Endothelial cell of umbilical vein (primary cell): ENCODE measurements around the gene ZDHHC7. TPM values are rescaled to one million over a fixed set of nuclear protein-coding genes. Genes with fewer than 3 reads are reported as not detected.

Source experiments
- BruUV-seq: library from RNA; stranded (reverse); fragments of 400-500 nt; replicated peaks from 2 replicates; lab custom pipeline; 2021; lab: Mats Ljungman, UMichigan
- CTCF ChIA-PET: fragments of 300-600, 350-600 bp; sonication (Branson Sonifier 250); formaldehyde crosslinking; loops from one replicate; lab custom pipeline; 2021; ENCODE audit warnings: antibody characterized with exemption, inconsistent platforms; lab: Charles Lee
- POLR2A ChIA-PET: fragments of 300-600, 350-600 bp; sonication (Branson Sonifier 250); formaldehyde crosslinking; loops from one replicate; lab custom pipeline; 2021; ENCODE audit warnings: antibody characterized with exemption, inconsistent platforms; lab: Charles Lee
- DNase-seq: peaks from one replicate; pipeline ENCODE4 v3.0.0-alpha.2; 2011; ENCODE audit warnings: low read depth, low spot score
- FAIRE-seq: peaks from 2 replicates; lab custom pipeline; 2011; peaks lifted over from hg19 to GRCh38; lab: Jason Lieb, UNC
- H2AFZ ChIP-seq: 2 replicates; pipeline ENCODE4 v1.6.0; 2012; ENCODE audit warnings: low read depth, low read length, control low read depth, inconsistent platforms
- H3K27ac ChIP-seq: 2 replicates; pipeline ENCODE4 v1.5.1; 2011; ENCODE audit warnings: low read depth, mild to moderate bottlenecking, control low read depth, low read length, moderate library complexity; ENCODE audit not compliant: insufficient read depth
- H3K27me3 ChIP-seq, 2 experiments: 2 replicates each; pipeline versions ENCODE4 v1.6.0 to v1.6.1; 2011; ENCODE audit warnings: low read length in 2 of 2, mixed read lengths in 1 of 2; ENCODE audit not compliant: control insufficient read depth in 2 of 2, insufficient read depth in 2 of 2
- H3K36me3 ChIP-seq, 2 experiments: 2 replicates in 1 of 2; 3 replicates in 1 of 2; pipeline ENCODE4 v1.5.1; 2011; ENCODE audit warnings: low read length in 2 of 2, mild to moderate bottlenecking in 1 of 2, moderate library complexity in 1 of 2; ENCODE audit not compliant: control insufficient read depth in 2 of 2, insufficient read depth in 2 of 2; ENCODE audit errors: extremely low read depth in 1 of 2
- H3K4me1 ChIP-seq: 3 replicates; pipeline ENCODE4 v1.5.1; 2011; ENCODE audit warnings: mild to moderate bottlenecking, low read length; ENCODE audit not compliant: control insufficient read depth, insufficient read depth; ENCODE audit errors: extremely low read depth
- H3K4me2 ChIP-seq: 2 replicates; pipeline ENCODE4 v1.6.1; 2011; ENCODE audit warnings: low read length, control low read depth, mixed read lengths; ENCODE audit not compliant: insufficient read depth
- H3K4me3 ChIP-seq, 3 experiments: fragments of 200-600 bp in 1 of 3; sonication (generic), shearing (Covaris generic) in 1 of 3; replicated peaks in 1 of 3; 2 replicates each; pipeline ENCODE4 v1.5.1; 2011 to 2016; ENCODE audit warnings: control low read depth in 3 of 3, low read length in 3 of 3, mild to moderate bottlenecking in 2 of 3, inconsistent platforms in 1 of 3, low read depth in 1 of 3, moderate library complexity in 1 of 3; ENCODE audit not compliant: insufficient read depth in 1 of 3
- H3K79me2 ChIP-seq: 2 replicates; pipeline ENCODE4 v1.6.0; 2012; ENCODE audit warnings: low read length, inconsistent platforms; ENCODE audit not compliant: control insufficient read depth, insufficient read depth
- H3K9ac ChIP-seq: replicated peaks from 2 replicates; pipeline ENCODE3; 2011; ENCODE audit warnings: low read length, control low read depth; ENCODE audit not compliant: insufficient read depth; ENCODE audit errors: extremely low read depth
- H3K9me1 ChIP-seq: replicated peaks from 3 replicates; pipeline ENCODE4 v1.6.0; 2011; ENCODE audit warnings: mild to moderate bottlenecking, low read length; ENCODE audit not compliant: control insufficient read depth, insufficient read depth; ENCODE audit errors: extremely low read depth
- H3K9me3 ChIP-seq: replicated peaks from 2 replicates; pipeline ENCODE4 v1.5.1; 2012; ENCODE audit warnings: low read length, inconsistent platforms; ENCODE audit not compliant: control insufficient read depth, insufficient read depth
- H4K20me1 ChIP-seq: replicated peaks from 2 replicates; pipeline ENCODE3; 2011; ENCODE audit warnings: mild to moderate bottlenecking, low read length; ENCODE audit not compliant: control insufficient read depth, insufficient read depth; ENCODE audit errors: extremely low read depth
- CTCF ChIP-seq, 2 donors: IDR thresholded peaks; 1 replicate in 1 of 2; 2 replicates in 1 of 2; pipeline ENCODE4 v1.5.1; 2011; ENCODE audit warnings: low read length in 2 of 2, mild to moderate bottlenecking in 2 of 2, moderate library complexity in 2 of 2, control low read depth in 1 of 2, inconsistent platforms in 1 of 2, low read depth in 1 of 2; ENCODE audit not compliant: insufficient read depth in 1 of 2; ENCODE audit errors: extremely low read depth in 1 of 2
- EZH2 ChIP-seq: IDR thresholded peaks from 2 replicates; pipeline ENCODE4 v1.6.1; 2012; ENCODE audit warnings: borderline replicate concordance, low read depth, mild to moderate bottlenecking, moderate library complexity, low read length, inconsistent platforms; ENCODE audit not compliant: severe bottlenecking
- FOS ChIP-seq: IDR thresholded peaks from 2 replicates; pipeline ENCODE4 v1.6.1; 2011; ENCODE audit warnings: mild to moderate bottlenecking, low read length, moderate library complexity, borderline replicate concordance; ENCODE audit not compliant: insufficient read depth
- GATA2 ChIP-seq: IDR thresholded peaks from 2 replicates; pipeline ENCODE4 v1.7.0; 2011; ENCODE audit warnings: low read depth, mild to moderate bottlenecking, moderate library complexity, mixed read lengths, low read length; ENCODE audit not compliant: insufficient read length, insufficient read depth
- JUN ChIP-seq: IDR thresholded peaks from 2 replicates; pipeline ENCODE4 v1.6.1; 2011; ENCODE audit warnings: borderline replicate concordance, low read depth; ENCODE audit not compliant: insufficient read length, insufficient read depth
- MAX ChIP-seq: IDR thresholded peaks from 2 replicates; pipeline ENCODE4 v1.6.1; 2011; ENCODE audit not compliant: insufficient read depth, insufficient read length
- MYC ChIP-seq: IDR thresholded peaks from one replicate; pipeline ENCODE4 v1.6.1; 2011; ENCODE audit warnings: mild to moderate bottlenecking, low read depth, low read length
- POLR2A ChIP-seq: IDR thresholded peaks from 2 replicates; pipeline ENCODE4 v1.6.1; 2012; ENCODE audit warnings: low read depth, mild to moderate bottlenecking, control low read depth, low read length
- POLR2AphosphoS5 ChIP-seq: IDR thresholded peaks from 2 replicates; pipeline ENCODE4 v1.6.1; 2012; ENCODE audit warnings: low read depth, mild to moderate bottlenecking, control low read depth, low read length, moderate library complexity; ENCODE audit not compliant: insufficient read depth
- dilution Hi-C: fragments of 300-500 bp; cut with MboI; formaldehyde crosslinking; loops from one replicate; pipeline ENCODE4 v1.15.0; 2019; ENCODE audit warnings: low sequenced_read_pairs; ENCODE audit not compliant: extremely low pct_ligation_motif_present
- intact Hi-C: fragments of 100-400 bp; cut with micrococcal nuclease; formaldehyde crosslinking; loops from one replicate; pipeline ENCODE4 v1.10.0; 2022
- polyA plus RNA-seq, 4 experiments: library from polyadenylated mRNA; depleted of rRNA in 3 of 4; stranded (reverse) in 3 of 4; unstranded in 1 of 4; fragments of >200 nt; gene quantifications; 2 replicates each; pipeline versions ENCODE4 v1.2.1 to v1.2.3, GENCODE V29; 2011 to 2012; ENCODE audit warnings: missing spikeins in 1 of 4
- total RNA-seq: library from RNA; stranded (reverse); gene quantifications from 2 replicates; pipeline ENCODE4 v1.2.3, GENCODE V29; 2021

The ZDHHC7 gene
- total and polyA plus RNA-seq, 2 donors (not counting 3 experiments of a cell fraction or from before 2014, with no cell fraction given): 44.1 to 46.2 TPM

GRCh38 chr16:84967828-84968227 lies 43.5 kb downstream of the ZDHHC7 start:
- intact Hi-C loops: no loop called here
- CTCF ChIA-PET: interaction anchor here (1.6 to 10.0 kb wide), 6 partner anchors 9 to 229 kb away, joined by 5 to 361 read pairs (median 29); no protein-coding TSS in a partner anchor

More at GRCh38 chr16:84967828-84968227, 43.5 kb downstream of the ZDHHC7 start:
- Histone ChIP-seq H3K9me1 (no peaks in the 10 kb centered on the region), H3K4me3 (no peak overlapping the region), H3K27ac (no peak overlapping the region), H3K9ac (no peak overlapping the region), H4K20me1 (no peaks in the 10 kb centered on the region), H3K9me3 (no peaks in the 10 kb centered on the region), H3K27me3 (peaks cover 0 to under 1% of the 10 kb centered on the region in 2 experiments), H3K4me2 (no peak overlapping the region), H2AFZ (no peak overlapping the region), H3K79me2 (no peaks in the 10 kb centered on the region), H3K4me1 (no peaks in the 10 kb centered on the region), H3K36me3 (no peaks in the 10 kb centered on the region)
- no peak for FAIRE-seq
- dilution Hi-C loops: loop anchor here (25.0 kb wide), 1 partner anchor 206 kb away; no protein-coding TSS in a partner anchor
- TF ChIP-seq CTCF (IDR thresholded peaks at IDR 0.05; ENCODE audit: extremely low read depth in 1 of 2, insufficient read depth in 1 of 2, low read depth in 1 of 2, low read length in 2 of 2) (no peak), MAX (no peak), EZH2 (no peak), JUN (no peak), POLR2A (no peak), POLR2AphosphoS5 (no peak), MYC (no peak), GATA2 (no peak), FOS (no peak)
- POLR2A ChIA-PET: no interaction called here
- BruUV-seq: no TSS peak
- DNase-seq: no peak
